Endodermal cell (in vitro differentiated cells): ENCODE measurements around the gene CDC42SE2. TPM values are rescaled to one million over a fixed set of nuclear protein-coding genes. Genes with fewer than 3 reads are reported as not detected.

Source experiments
- DNase-seq: peaks from one replicate; pipeline ENCODE4 v3.0.0-alpha.2; 2017
- H3K27ac ChIP-seq: 2 replicates; pipeline ENCODE4 v1.5.1; 2013; ENCODE audit warnings: mild to moderate bottlenecking, low read depth, low read length, moderate library complexity
- H3K27me3 ChIP-seq: 2 replicates; pipeline ENCODE4 v1.6.1; 2013; ENCODE audit warnings: mild to moderate bottlenecking, low read length, moderate library complexity; ENCODE audit not compliant: insufficient read depth, control insufficient read depth, poor library complexity, severe bottlenecking
- H3K36me3 ChIP-seq: 2 replicates; pipeline ENCODE4 v1.7.0; 2013; ENCODE audit warnings: mild to moderate bottlenecking, low read length, moderate library complexity; ENCODE audit not compliant: control insufficient read depth, insufficient read depth
- H3K4me1 ChIP-seq: one replicate; pipeline ENCODE4 v1.7.0; 2013; ENCODE audit warnings: low read length; ENCODE audit not compliant: control insufficient read depth, insufficient read depth
- H3K4me3 ChIP-seq: 2 replicates; pipeline ENCODE4 v1.5.1; 2013; ENCODE audit warnings: mild to moderate bottlenecking, low read length, moderate library complexity
- H3K9ac ChIP-seq: 2 replicates; pipeline ENCODE4 v1.6.1; 2013; ENCODE audit warnings: mild to moderate bottlenecking, low read length, moderate library complexity; ENCODE audit not compliant: poor library complexity, severe bottlenecking; ENCODE audit errors: extremely low read depth
- H3K9me3 ChIP-seq: 2 replicates; pipeline ENCODE4 v1.6.1; 2013; ENCODE audit warnings: mild to moderate bottlenecking, low read length, moderate library complexity; ENCODE audit not compliant: control insufficient read depth
- H3K27ac Mint-ChIP-seq: 2 replicates; pipeline ENCODE4 v1.8.0; 2020; ENCODE audit warnings: mixed read lengths
- H3K27me3 Mint-ChIP-seq: 2 replicates; pipeline ENCODE4 v1.8.0; 2021; ENCODE audit warnings: mild to moderate bottlenecking, mixed read lengths; ENCODE audit not compliant: insufficient read depth
- H3K36me3 Mint-ChIP-seq: 2 replicates; pipeline ENCODE4 v1.8.0; 2020; ENCODE audit warnings: low read depth, mixed read lengths
- H3K4me1 Mint-ChIP-seq: 2 replicates; pipeline ENCODE4 v1.8.0; 2020; ENCODE audit warnings: mixed read lengths
- H3K4me3 Mint-ChIP-seq: 2 replicates; pipeline ENCODE4 v1.8.0; 2020; ENCODE audit warnings: mild to moderate bottlenecking, moderate library complexity, mixed read lengths
- H3K9me3 Mint-ChIP-seq: 2 replicates; pipeline ENCODE4 v1.8.0; 2020; ENCODE audit warnings: mild to moderate bottlenecking, mixed read lengths
- WGBS, 2 experiments: methylation state at CpG; one replicate each; pipeline versions ENCODE4 v1.1.5 to v1.1.7; 2013; ENCODE audit warnings: missing lambda C conversion rate in 2 of 2, mixed read lengths in 1 of 2; ENCODE audit not compliant: insufficient coverage in 1 of 2, insufficient read length in 1 of 2; 5-methylcytosine and 5-hydroxymethylcytosine counted together
- total RNA-seq, 2 donors: library from RNA; stranded (reverse); fragmentation: NEBNext Ultra II Directional in 1 of 2; extraction: Animal tissue kit (Norgen Biotek cat#: 25700) in 1 of 2; gene quantifications; 2 replicates in 1 of 2; 3 replicates in 1 of 2; pipeline ENCODE4 v1.2.1, GENCODE V29; 2021
- TF ChIP-seq, protein P1 (sequence below): fragments of 200-600 bp; sonication (generic); conservative IDR thresholded peaks from 2 replicates; pipeline ENCODE4 v1.5.0; 2021; ENCODE audit warnings: antibody characterized with exemption, mild to moderate bottlenecking

CDC42SE2 gene
- total RNA-seq, 2 donors from 2014 or later = 28.6 to 36.4 TPM

DNA sequence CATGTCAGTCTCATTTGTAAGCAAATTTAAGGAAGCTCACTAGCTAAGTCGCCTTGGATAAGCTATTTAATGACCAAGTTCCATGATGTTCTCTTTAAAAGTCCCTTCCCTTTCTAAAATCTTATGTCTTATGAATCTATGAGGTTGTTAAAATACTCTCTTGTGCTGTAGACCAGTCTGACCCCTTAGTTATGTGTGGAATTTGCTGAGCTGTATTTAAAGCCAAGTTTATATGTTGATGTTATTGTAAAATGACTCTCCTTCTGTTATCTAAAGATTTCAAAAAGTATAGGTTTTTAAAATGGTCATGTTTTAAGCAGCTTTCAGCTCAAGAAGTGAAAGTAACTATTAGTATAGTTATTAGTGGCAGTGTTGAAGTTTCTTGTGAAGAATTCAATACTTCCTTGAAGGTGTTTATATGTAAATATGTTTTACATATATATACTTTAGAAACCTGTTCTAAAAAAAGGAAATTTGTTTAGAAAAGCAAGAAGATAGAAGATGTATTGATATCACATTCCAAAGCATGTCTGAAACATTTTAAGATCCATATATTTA, 92.2 kb downstream of the CDC42SE2 start:
- Mint-ChIP-seq H3K4me1 (no peaks in the 10 kb centered on the region), H3K4me3 (no peak overlapping the region), H3K27me3 (no peaks in the 10 kb centered on the region), H3K27ac (no peak overlapping the region), H3K9me3 (no peaks in the 10 kb centered on the region), H3K36me3 (peaks cover 10% of the 10 kb centered on the region)
- no peaks in the 10 kb centered on the region for H3K27me3 ChIP-seq
- TF ChIP-seq, protein P1, sequence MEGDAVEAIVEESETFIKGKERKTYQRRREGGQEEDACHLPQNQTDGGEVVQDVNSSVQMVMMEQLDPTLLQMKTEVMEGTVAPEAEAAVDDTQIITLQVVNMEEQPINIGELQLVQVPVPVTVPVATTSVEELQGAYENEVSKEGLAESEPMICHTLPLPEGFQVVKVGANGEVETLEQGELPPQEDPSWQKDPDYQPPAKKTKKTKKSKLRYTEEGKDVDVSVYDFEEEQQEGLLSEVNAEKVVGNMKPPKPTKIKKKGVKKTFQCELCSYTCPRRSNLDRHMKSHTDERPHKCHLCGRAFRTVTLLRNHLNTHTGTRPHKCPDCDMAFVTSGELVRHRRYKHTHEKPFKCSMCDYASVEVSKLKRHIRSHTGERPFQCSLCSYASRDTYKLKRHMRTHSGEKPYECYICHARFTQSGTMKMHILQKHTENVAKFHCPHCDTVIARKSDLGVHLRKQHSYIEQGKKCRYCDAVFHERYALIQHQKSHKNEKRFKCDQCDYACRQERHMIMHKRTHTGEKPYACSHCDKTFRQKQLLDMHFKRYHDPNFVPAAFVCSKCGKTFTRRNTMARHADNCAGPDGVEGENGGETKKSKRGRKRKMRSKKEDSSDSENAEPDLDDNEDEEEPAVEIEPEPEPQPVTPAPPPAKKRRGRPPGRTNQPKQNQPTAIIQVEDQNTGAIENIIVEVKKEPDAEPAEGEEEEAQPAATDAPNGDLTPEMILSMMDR = no peak
- no peak overlapping the region for H3K4me3 ChIP-seq
- no peaks in the 10 kb centered on the region for H3K4me1 ChIP-seq
- H3K9ac ChIP-seq = no peak overlapping the region
- DNase-seq = no peak
- peaks cover 12% of the 10 kb centered on the region for H3K36me3 ChIP-seq
- 75 to 94% methylated on average over 1 of the region's 1 CpG for WGBS, 2 experiments
- no peak overlapping the region for H3K27ac ChIP-seq
- no peaks in the 10 kb centered on the region for H3K9me3 ChIP-seq

DNA sequence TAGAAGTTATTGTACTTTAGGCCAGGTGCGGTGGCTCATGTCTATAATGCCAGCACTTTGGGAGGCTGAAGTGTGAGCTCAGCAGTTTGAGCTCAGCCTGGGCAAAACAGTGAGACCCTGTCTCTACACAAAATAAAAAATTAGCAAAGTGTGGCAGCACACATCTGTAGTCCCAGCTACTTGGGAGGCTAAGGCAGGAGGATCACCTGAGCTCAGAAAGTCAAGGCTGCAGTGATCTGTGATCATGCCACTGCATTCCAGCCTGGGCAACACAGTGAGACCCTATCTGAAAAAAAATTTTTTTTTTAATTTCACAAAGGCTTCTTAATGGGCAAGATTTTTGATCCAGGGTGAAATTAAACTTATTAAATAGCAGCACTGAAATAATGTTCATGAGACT, 92.8 kb downstream of the CDC42SE2 start:
- H3K4me3 Mint-ChIP-seq = no peak overlapping the region
- H3K9me3 Mint-ChIP-seq = no peaks in the 10 kb centered on the region
- H3K27ac Mint-ChIP-seq = no peak overlapping the region
- Histone ChIP-seq H3K9ac (no peak overlapping the region), H3K4me1 (no peaks in the 10 kb centered on the region), H3K4me3 (no peak overlapping the region), H3K27me3 (no peaks in the 10 kb centered on the region), H3K9me3 (no peaks in the 10 kb centered on the region), H3K36me3 (peaks cover 12% of the 10 kb centered on the region), H3K27ac (no peak overlapping the region)
- H3K27me3 Mint-ChIP-seq = no peaks in the 10 kb centered on the region
- TF ChIP-seq, protein P1 = no peak
- peaks cover 10% of the 10 kb centered on the region for H3K36me3 Mint-ChIP-seq
- no peak for DNase-seq
- peaks cover 5% of the 10 kb centered on the region for H3K4me1 Mint-ChIP-seq
- WGBS, 2 experiments = 100% methylated on average over 1 of the region's 1 CpG; no CpG with 5 or more reads in 1 of the 2 experiments

DNA sequence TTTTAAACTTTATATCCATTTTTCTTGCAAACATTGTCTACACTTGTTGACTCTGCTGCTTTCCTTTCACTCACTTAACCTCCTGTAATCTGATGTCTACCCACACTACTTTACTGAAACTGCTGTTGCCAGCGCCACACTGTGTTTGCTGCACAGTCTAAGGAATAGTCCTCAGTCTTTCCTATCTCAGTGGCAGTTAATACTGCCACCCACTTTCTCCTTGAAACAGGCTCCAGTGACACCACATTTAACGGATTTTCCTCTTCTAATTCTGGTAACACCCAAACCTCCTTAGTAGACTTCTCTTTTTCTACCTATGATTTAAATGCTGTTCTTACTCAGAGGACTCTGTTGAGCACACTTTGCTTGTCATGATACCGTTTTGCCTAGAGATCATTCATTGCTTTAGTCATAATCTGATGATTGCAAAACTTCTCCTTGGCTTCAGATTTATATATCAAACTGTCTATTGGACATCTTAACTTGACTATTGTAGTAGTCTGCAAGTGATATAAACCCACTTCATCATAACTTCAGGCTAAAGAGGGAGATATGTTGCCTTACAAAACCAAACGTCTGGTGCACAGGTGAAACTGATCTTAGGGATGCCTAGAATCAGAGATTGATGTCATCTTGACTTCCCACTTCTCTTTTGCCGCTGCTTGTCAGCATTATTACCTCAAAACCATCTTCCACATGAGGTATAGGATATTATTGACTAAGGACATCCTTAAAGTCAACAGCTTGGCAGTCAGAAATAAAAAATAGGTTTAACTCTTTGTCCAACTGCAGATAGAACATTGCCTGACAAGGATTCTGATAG, 94.1 kb downstream of the CDC42SE2 start:
- no peaks in the 10 kb centered on the region for H3K27me3 Mint-ChIP-seq
- H3K4me3 Mint-ChIP-seq = no peak overlapping the region
- WGBS, 2 experiments = 90 to 94% methylated on average over 4 to 5 of the region's 5 CpGs
- TF ChIP-seq, protein P1 = no peak
- peaks cover 10% of the 10 kb centered on the region for H3K36me3 Mint-ChIP-seq
- no peak overlapping the region for H3K27ac ChIP-seq
- no peaks in the 10 kb centered on the region for H3K4me1 ChIP-seq
- no peak overlapping the region for H3K9ac ChIP-seq
- H3K27me3 ChIP-seq = no peaks in the 10 kb centered on the region
- no peaks in the 10 kb centered on the region for H3K9me3 Mint-ChIP-seq
- no peak overlapping the region for H3K27ac Mint-ChIP-seq
- no peaks in the 10 kb centered on the region for H3K9me3 ChIP-seq
- no peak for DNase-seq
- no peak overlapping the region for H3K4me3 ChIP-seq
- H3K36me3 ChIP-seq = peaks cover 12% of the 10 kb centered on the region
- peaks cover 8% of the 10 kb centered on the region for H3K4me1 Mint-ChIP-seq
